HepG2 (cell line): Measurements from ENCODE around the gene NEK5. TPM values are rescaled to one million over a fixed set of nuclear protein-coding genes. Genes with fewer than 3 reads are reported as not detected.

Experiments used
- ATF2 ChIP-seq: sonication (generic); formaldehyde crosslinking; IDR thresholded peaks from 2 replicates; pipeline ENCODE4 v1.4.0; 2020; ENCODE audit warnings: missing genetic modification reagents
- ATM ChIP-seq: fragments of 450-650 bp; IDR thresholded peaks from 2 replicates; pipeline ENCODE4 v1.7.1; 2017; ENCODE audit warnings: mild to moderate bottlenecking, borderline replicate concordance
- BRD4 ChIP-seq: sonication (generic); formaldehyde crosslinking; IDR thresholded peaks from 2 replicates; pipeline ENCODE4 v1.4.0; 2020; ENCODE audit warnings: missing genetic modification reagents
- GTF3A ChIP-seq: sonication (generic); formaldehyde crosslinking; conservative IDR thresholded peaks from 2 replicates; pipeline ENCODE4 v1.4.0; 2020; ENCODE audit warnings: mild to moderate bottlenecking, missing genetic modification reagents
- KLF11 ChIP-seq: IDR thresholded peaks from 2 replicates; pipeline ENCODE4 v1.6.1; 2016; ENCODE audit warnings: missing compliant biosample characterization
- NCOA5 ChIP-seq: sonication (generic); formaldehyde crosslinking; IDR thresholded peaks from 2 replicates; pipeline ENCODE4 v1.4.0; 2020; ENCODE audit warnings: missing genetic modification reagents
- PRDM4 ChIP-seq: sonication (generic); formaldehyde crosslinking; IDR thresholded peaks from 2 replicates; pipeline ENCODE4 v1.9.0; 2021; ENCODE audit warnings: missing genetic modification reagents, borderline replicate concordance
- REPIN1 ChIP-seq: sonication (generic); formaldehyde crosslinking; IDR thresholded peaks from 2 replicates; pipeline ENCODE4 v1.8.0; 2022; ENCODE audit warnings: missing genetic modification reagents, low read depth, mild to moderate bottlenecking, borderline replicate concordance
- SALL2 ChIP-seq: sonication (generic); formaldehyde crosslinking; IDR thresholded peaks from 2 replicates; pipeline ENCODE4 v1.8.1; 2023; ENCODE audit warnings: mild to moderate bottlenecking, missing genetic modification reagents, inconsistent platforms
- SETDB1 ChIP-seq: sonication (generic); formaldehyde crosslinking; IDR thresholded peaks from 2 replicates; pipeline ENCODE4 v1.5.1; 2020; ENCODE audit warnings: missing genetic modification reagents, mild to moderate bottlenecking, borderline replicate concordance
- SOX5 ChIP-seq: IDR thresholded peaks from 2 replicates; pipeline ENCODE4 v1.6.1; 2016; ENCODE audit warnings: borderline replicate concordance
- TARDBP ChIP-seq: sonication (generic); formaldehyde crosslinking; IDR thresholded peaks from 2 replicates; pipeline ENCODE4 v1.8.0; 2022; ENCODE audit warnings: mild to moderate bottlenecking, missing genetic modification reagents
- TCF12 ChIP-seq, 2 experiments: fragments of 450-650 bp in 1 of 2; sonication (generic) in 1 of 2; formaldehyde crosslinking in 1 of 2; IDR thresholded peaks; 2 replicates each; pipeline versions ENCODE4 v1.6.1 to v1.8.0; 2017 to 2022; ENCODE audit warnings: antibody characterized with exemption in 1 of 2, mild to moderate bottlenecking in 1 of 2, missing genetic modification reagents in 1 of 2, moderate library complexity in 1 of 2
- ZFP36L2 ChIP-seq: sonication (generic); formaldehyde crosslinking; IDR thresholded peaks from 2 replicates; pipeline ENCODE4 v1.4.0; 2020; ENCODE audit warnings: missing genetic modification reagents
- ZNF232 ChIP-seq: sonication (generic); formaldehyde crosslinking; IDR thresholded peaks from 2 replicates; pipeline ENCODE4 v1.4.0; 2020; ENCODE audit warnings: missing genetic modification reagents, borderline replicate concordance
- ZNF562 ChIP-seq: sonication (generic); formaldehyde crosslinking; IDR thresholded peaks from 2 replicates; pipeline ENCODE4 v1.8.0; 2022; ENCODE audit warnings: missing genetic modification reagents, borderline replicate concordance
- ZNF790 ChIP-seq: sonication (generic); formaldehyde crosslinking; IDR thresholded peaks from 2 replicates; pipeline ENCODE4 v1.8.0; 2022; ENCODE audit warnings: missing genetic modification reagents, mild to moderate bottlenecking, borderline replicate concordance
- polyA plus RNA-seq, 8 experiments: library from polyadenylated mRNA; depleted of rRNA in 3 of 8; stranded (reverse) in 7 of 8; unstranded in 1 of 8; fragments of >200 nt; fragmentation: Illumina TruSeq in 4 of 8; extraction: Trizol in 4 of 8; gene quantifications; 2 replicates each; pipeline versions ENCODE4 v1.2.1 to v1.2.3, GENCODE V29; 2011 to 2016; ENCODE audit warnings: low read depth in 4 of 8, missing spikeins in 1 of 8, mixed read lengths in 1 of 8; ENCODE audit not compliant: insufficient read depth in 1 of 8
- total RNA-seq, 5 experiments: library from RNA; depleted of rRNA; stranded (reverse); fragments of >200 nt; fragmentation: Illumina TruSeq; extraction: Trizol; gene quantifications; 2 replicates each; pipeline ENCODE4 v1.2.3, GENCODE V29; 2016; ENCODE audit warnings: low read depth in 1 of 5
- TF ChIP-seq, protein P1 (sequence below), 2 experiments: sonication (generic) in 1 of 2; formaldehyde crosslinking in 1 of 2; IDR thresholded peaks; 2 replicates each; pipeline versions ENCODE4 v1.4.0 to v1.6.1; 2016 to 2020; ENCODE audit warnings: borderline replicate concordance in 1 of 2, low read depth in 1 of 2, mild to moderate bottlenecking in 1 of 2, missing genetic modification reagents in 1 of 2

Gene NEK5
- total and polyA plus RNA-seq, 2 of the 13 experiments (the other 11 are each of a cell fraction or from before 2014, with no cell fraction given): 0.12 to 0.22 TPM

GRCh38 chr13:52011632-52012511 is 117.0 kb downstream of the NEK5 start, which contains the start of gene ALG11 (continued):
- TF ChIP-seq SOX5 (CRISPR knock-in tag) (peak; percentile 69), ATM (no peak), ZFP36L2 (CRISPR knock-in tag) (no peak), ATF2 (no peak; the same call in 1 of the 2 replicates), TARDBP (CRISPR knock-in tag) (peak; percentile 84), GTF3A (CRISPR knock-in tag) (no peak; the same call in none of the 2 replicates), TCF12 (IDR thresholded peaks at IDR 0.05) (no peak), TCF12 (CRISPR knock-in tag; IDR thresholded peaks at IDR 0.05) (peak; percentile 55; the same call in 1 of the 2 replicates), SALL2 (CRISPR knock-in tag) (peak; percentile 65; the same call in 1 of the 2 replicates), ZNF562 (no peak), BRD4 (CRISPR knock-in tag) (peak; percentile 92), PRDM4 (CRISPR knock-in tag) (no peak), REPIN1 (CRISPR knock-in tag) (peak; percentile 62; the same call in 1 of the 2 replicates), NCOA5 (CRISPR knock-in tag) (no peak), ZNF790 (CRISPR knock-in tag) (peak; percentile 76; the same call in 1 of the 2 replicates), KLF11 (CRISPR knock-in tag) (no peak), ZNF232 (no peak; the same call in 1 of the 2 replicates), SETDB1 (no peak)
- TF ChIP-seq, protein P1, sequence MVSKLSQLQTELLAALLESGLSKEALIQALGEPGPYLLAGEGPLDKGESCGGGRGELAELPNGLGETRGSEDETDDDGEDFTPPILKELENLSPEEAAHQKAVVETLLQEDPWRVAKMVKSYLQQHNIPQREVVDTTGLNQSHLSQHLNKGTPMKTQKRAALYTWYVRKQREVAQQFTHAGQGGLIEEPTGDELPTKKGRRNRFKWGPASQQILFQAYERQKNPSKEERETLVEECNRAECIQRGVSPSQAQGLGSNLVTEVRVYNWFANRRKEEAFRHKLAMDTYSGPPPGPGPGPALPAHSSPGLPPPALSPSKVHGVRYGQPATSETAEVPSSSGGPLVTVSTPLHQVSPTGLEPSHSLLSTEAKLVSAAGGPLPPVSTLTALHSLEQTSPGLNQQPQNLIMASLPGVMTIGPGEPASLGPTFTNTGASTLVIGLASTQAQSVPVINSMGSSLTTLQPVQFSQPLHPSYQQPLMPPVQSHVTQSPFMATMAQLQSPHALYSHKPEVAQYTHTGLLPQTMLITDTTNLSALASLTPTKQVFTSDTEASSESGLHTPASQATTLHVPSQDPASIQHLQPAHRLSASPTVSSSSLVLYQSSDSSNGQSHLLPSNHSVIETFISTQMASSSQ (IDR thresholded peaks at IDR 0.05; ENCODE audit: low read depth): no peak
- TF ChIP-seq, protein P1 (CRISPR knock-in tag; IDR thresholded peaks at IDR 0.05; ENCODE audit: borderline replicate concordance): peak; percentile 76
